Measurements from ENCODE around the gene FBXO31. TPM values are rescaled to one million over a fixed set of nuclear protein-coding genes. Genes with fewer than 3 reads are reported as not detected.

Gene FBXO31
- total RNA-seq, 1 experiment from 2014 or later = 18.8 TPM

DNA sequence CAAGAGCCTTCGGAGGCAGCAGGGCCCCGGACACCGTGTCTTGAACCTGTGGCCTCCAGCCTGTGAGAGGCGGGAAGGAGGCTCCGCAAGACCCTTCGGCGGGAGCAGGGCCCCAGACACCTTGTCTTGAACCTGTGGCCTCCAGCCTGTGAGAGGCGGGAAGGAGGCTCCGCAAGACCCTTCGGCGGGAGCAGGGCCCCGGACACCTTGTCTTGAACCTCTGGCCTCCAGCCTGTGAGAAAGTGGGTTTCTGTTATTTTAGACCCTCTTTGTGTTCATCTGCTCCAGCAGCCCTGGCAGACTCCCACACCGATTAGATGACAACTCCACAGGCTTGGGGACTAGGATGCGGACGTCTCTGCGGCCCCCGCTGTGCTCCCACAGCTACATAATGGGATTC, 30.0 kb downstream of the FBXO31 start:
- Histone ChIP-seq H3K27ac (no peak overlapping the region), H3K4me2 (no peak overlapping the region), H2AFZ (no peak overlapping the region), H3K79me2 (ENCODE audit: low read depth) (no peaks in the 10 kb centered on the region), H3K4me1 (replicated peaks; ENCODE audit: insufficient read depth) (no peaks in the 10 kb centered on the region), H4K20me1 (ENCODE audit: insufficient read depth) (peaks cover 5% of the 10 kb centered on the region; the same call in 1 of the 2 replicates), H3K36me3 (ENCODE audit: low read depth) (no peaks in the 10 kb centered on the region), H3K9me2 (ENCODE audit: insufficient read depth) (no peaks in the 10 kb centered on the region), H3K9me3 (ENCODE audit: insufficient read depth, low read depth) (no peaks in the 10 kb centered on the region), H3K27me3 (ENCODE audit: insufficient read depth, low read depth) (no peaks in the 10 kb centered on the region), H3F3A (ENCODE audit: insufficient read depth, low read depth) (no peaks in the 10 kb centered on the region), H3K4me3 (no peak overlapping the region)
- intact Hi-C loops (cut with micrococcal nuclease; ENCODE audit: unreplicated experiment) = no loop called here
- ChIA-PET POLR2A (ENCODE audit: unreplicated experiment) (no interaction called here), CTCF (no interaction called here)
- TF ChIP-seq, protein P1, sequence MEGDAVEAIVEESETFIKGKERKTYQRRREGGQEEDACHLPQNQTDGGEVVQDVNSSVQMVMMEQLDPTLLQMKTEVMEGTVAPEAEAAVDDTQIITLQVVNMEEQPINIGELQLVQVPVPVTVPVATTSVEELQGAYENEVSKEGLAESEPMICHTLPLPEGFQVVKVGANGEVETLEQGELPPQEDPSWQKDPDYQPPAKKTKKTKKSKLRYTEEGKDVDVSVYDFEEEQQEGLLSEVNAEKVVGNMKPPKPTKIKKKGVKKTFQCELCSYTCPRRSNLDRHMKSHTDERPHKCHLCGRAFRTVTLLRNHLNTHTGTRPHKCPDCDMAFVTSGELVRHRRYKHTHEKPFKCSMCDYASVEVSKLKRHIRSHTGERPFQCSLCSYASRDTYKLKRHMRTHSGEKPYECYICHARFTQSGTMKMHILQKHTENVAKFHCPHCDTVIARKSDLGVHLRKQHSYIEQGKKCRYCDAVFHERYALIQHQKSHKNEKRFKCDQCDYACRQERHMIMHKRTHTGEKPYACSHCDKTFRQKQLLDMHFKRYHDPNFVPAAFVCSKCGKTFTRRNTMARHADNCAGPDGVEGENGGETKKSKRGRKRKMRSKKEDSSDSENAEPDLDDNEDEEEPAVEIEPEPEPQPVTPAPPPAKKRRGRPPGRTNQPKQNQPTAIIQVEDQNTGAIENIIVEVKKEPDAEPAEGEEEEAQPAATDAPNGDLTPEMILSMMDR (conservative IDR thresholded peaks at IDR 0.05) = no peak
- TF ChIP-seq EZH2 (IDR thresholded peaks at IDR 0.05; ENCODE audit: low read depth) = no peak
- BruUV-seq (replicated peaks) = no TSS peak
- DNase-seq = no peak

DNA sequence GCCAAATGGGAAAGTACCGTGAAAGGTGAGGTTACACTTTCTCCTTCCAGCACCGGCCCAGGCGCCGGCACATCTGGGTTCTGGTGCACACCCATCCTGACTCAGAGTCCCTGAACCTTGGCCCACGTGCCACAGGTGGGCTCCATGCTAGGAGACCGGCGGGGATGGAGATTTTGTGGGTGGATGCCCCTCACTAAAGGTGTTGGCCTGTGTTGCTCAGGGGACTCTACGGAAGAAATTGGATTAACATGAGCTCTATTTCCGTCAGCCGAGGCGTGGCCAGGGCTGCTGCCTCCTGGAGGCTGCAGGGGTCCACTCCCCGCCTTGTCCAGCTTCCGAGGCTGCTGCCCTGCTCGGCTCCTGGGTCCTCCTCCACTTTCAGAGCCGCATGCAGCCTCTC, 30.8 kb downstream of the FBXO31 start:
- no peak overlapping the region for H3K4me3 ChIP-seq
- CTCF ChIA-PET = no interaction called here
- H3K9me2 ChIP-seq (ENCODE audit: insufficient read depth) = no peaks in the 10 kb centered on the region
- no TSS peak for BruUV-seq (replicated peaks)
- no peak overlapping the region for H3K4me2 ChIP-seq
- no peaks in the 10 kb centered on the region for H3K36me3 ChIP-seq (ENCODE audit: low read depth)
- H3K27me3 ChIP-seq (ENCODE audit: insufficient read depth, low read depth) = no peaks in the 10 kb centered on the region
- no peak overlapping the region for H3K27ac ChIP-seq
- no peaks in the 10 kb centered on the region for H3K79me2 ChIP-seq (ENCODE audit: low read depth)
- intact Hi-C loops (cut with micrococcal nuclease; ENCODE audit: unreplicated experiment) = no loop called here
- POLR2A ChIA-PET (ENCODE audit: unreplicated experiment) = no interaction called here
- H4K20me1 ChIP-seq (ENCODE audit: insufficient read depth) = peaks cover 5% of the 10 kb centered on the region; the same call in 1 of the 2 replicates
- no peaks in the 10 kb centered on the region for H3F3A ChIP-seq (ENCODE audit: insufficient read depth, low read depth)
- no peak overlapping the region for H2AFZ ChIP-seq
- no peaks in the 10 kb centered on the region for H3K4me1 ChIP-seq (replicated peaks; ENCODE audit: insufficient read depth)
- no peak for DNase-seq
- TF ChIP-seq, protein P1 (conservative IDR thresholded peaks at IDR 0.05) = no peak
- no peak for TF ChIP-seq EZH2 (IDR thresholded peaks at IDR 0.05; ENCODE audit: low read depth)
- no peaks in the 10 kb centered on the region for H3K9me3 ChIP-seq (ENCODE audit: insufficient read depth, low read depth)

DNA sequence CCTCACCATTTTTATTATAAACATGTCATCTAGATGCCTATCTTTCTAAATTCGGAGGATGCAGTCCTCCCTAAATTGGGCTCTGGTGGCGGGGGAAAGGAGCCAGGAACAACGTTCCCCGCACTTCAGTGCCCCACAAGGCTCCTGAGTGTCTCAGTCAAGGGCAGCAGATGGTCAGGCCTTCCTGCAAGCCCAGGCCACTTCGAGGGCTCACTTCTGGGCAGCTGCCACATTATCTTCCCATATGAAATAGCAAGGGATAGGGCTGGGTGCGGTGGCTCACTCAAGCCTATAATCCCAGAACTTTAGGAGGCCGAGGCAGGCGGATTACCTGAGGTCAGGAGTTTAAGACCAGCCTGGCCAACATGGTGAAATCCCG, 32.3 kb downstream of the FBXO31 start:
- H3K27ac ChIP-seq = no peak overlapping the region
- H3K4me3 ChIP-seq = no peak overlapping the region
- no peaks in the 10 kb centered on the region for H3K9me2 ChIP-seq (ENCODE audit: insufficient read depth)
- H3K9me3 ChIP-seq (ENCODE audit: insufficient read depth, low read depth) = no peaks in the 10 kb centered on the region
- no peaks in the 10 kb centered on the region for H3K4me1 ChIP-seq (replicated peaks; ENCODE audit: insufficient read depth)
- no TSS peak for BruUV-seq (replicated peaks)
- DNase-seq = no peak
- peaks cover 5% of the 10 kb centered on the region; the same call in 1 of the 2 replicates for H4K20me1 ChIP-seq (ENCODE audit: insufficient read depth)
- no peaks in the 10 kb centered on the region for H3F3A ChIP-seq (ENCODE audit: insufficient read depth, low read depth)
- no peak overlapping the region for H3K4me2 ChIP-seq
- no peaks in the 10 kb centered on the region for H3K27me3 ChIP-seq (ENCODE audit: insufficient read depth, low read depth)
- TF ChIP-seq, protein P1 (conservative IDR thresholded peaks at IDR 0.05) = no peak
- TF ChIP-seq EZH2 (IDR thresholded peaks at IDR 0.05; ENCODE audit: low read depth) = no peak
- intact Hi-C loops (cut with micrococcal nuclease; ENCODE audit: unreplicated experiment) = no loop called here
- H3K79me2 ChIP-seq (ENCODE audit: low read depth) = no peaks in the 10 kb centered on the region
- POLR2A ChIA-PET (ENCODE audit: unreplicated experiment) = no interaction called here
- CTCF ChIA-PET = no interaction called here
- no peak overlapping the region for H2AFZ ChIP-seq
- no peaks in the 10 kb centered on the region for H3K36me3 ChIP-seq (ENCODE audit: low read depth)

All from PC-9 (cell line).